Hepatocyte (in vitro differentiated cells): ENCODE data around the gene CHST11. TPM values are rescaled to one million over a fixed set of nuclear protein-coding genes. Genes with fewer than 3 reads are reported as not detected.

Source experiments
- DNase-seq: peaks from one replicate; pipeline ENCODE4 v3.0.0-alpha.2; 2016; ENCODE audit warnings: low spot score
- H2AFZ ChIP-seq: fragments of 200-600 bp; sonication (generic); 2 replicates; pipeline ENCODE4 v1.6.0; 2016; ENCODE audit warnings: antibody characterized with exemption, mild to moderate bottlenecking
- H3K27ac ChIP-seq: fragments of 200-600 bp; sonication (generic); 2 replicates; pipeline ENCODE4 v1.5.1; 2016; ENCODE audit warnings: mild to moderate bottlenecking
- H3K27me3 ChIP-seq: fragments of 200-600 bp; sonication (generic); 2 replicates; pipeline ENCODE4 v1.6.1; 2016
- H3K36me3 ChIP-seq: fragments of 200-600 bp; sonication (generic); replicated peaks from 2 replicates; pipeline ENCODE4 v1.5.1; 2016; ENCODE audit warnings: low read depth; ENCODE audit not compliant: insufficient read depth
- H3K4me1 ChIP-seq: fragments of 200-600 bp; sonication (generic); 2 replicates; pipeline ENCODE4 v1.5.1; 2016; ENCODE audit warnings: mild to moderate bottlenecking, moderate library complexity; ENCODE audit not compliant: insufficient read depth
- H3K4me2 ChIP-seq: fragments of 200-600 bp; sonication (generic); 2 replicates; pipeline ENCODE4 v1.6.0; 2016
- H3K4me3 ChIP-seq: fragments of 200-600 bp; sonication (generic); 2 replicates; pipeline ENCODE4 v1.5.1; 2016; ENCODE audit warnings: mild to moderate bottlenecking
- H3K79me2 ChIP-seq: fragments of 200-600 bp; sonication (generic); 2 replicates; pipeline ENCODE4 v1.6.0; 2017; ENCODE audit warnings: mild to moderate bottlenecking
- H3K9me2 ChIP-seq: fragments of 200-600 bp; sonication (generic); replicated peaks from 2 replicates; pipeline ENCODE4 v1.6.0; 2017; ENCODE audit warnings: mild to moderate bottlenecking; ENCODE audit not compliant: insufficient read depth
- H3K9me3 ChIP-seq: fragments of 200-600 bp; sonication (generic); 2 replicates; pipeline ENCODE4 v1.5.1; 2016; ENCODE audit warnings: low read depth, mild to moderate bottlenecking
- H4K20me1 ChIP-seq: fragments of 200-600 bp; sonication (generic); 2 replicates; pipeline ENCODE4 v1.6.0; 2016; ENCODE audit warnings: mild to moderate bottlenecking; ENCODE audit not compliant: insufficient read depth, poor library complexity, severe bottlenecking
- EZH2 ChIP-seq: fragments of 200-600 bp; sonication (generic); IDR thresholded peaks from 2 replicates; pipeline ENCODE4 v1.6.1; 2016; ENCODE audit warnings: antibody characterized with exemption, mild to moderate bottlenecking, borderline replicate concordance
- EZH2phosphoT487 ChIP-seq: fragments of 200-600 bp; sonication (generic); IDR thresholded peaks from one replicate; pipeline ENCODE4 v1.6.1; 2018; ENCODE audit warnings: antibody characterized with exemption, mild to moderate bottlenecking, low read depth, moderate library complexity; ENCODE audit not compliant: unreplicated experiment, severe bottlenecking
- WGBS: methylation state at CpG from one replicate; pipeline ENCODE4 v1.1.6; 2016; ENCODE audit warnings: low lambda C conversion rate; ENCODE audit errors: missing lambda C conversion rate; 5-methylcytosine and 5-hydroxymethylcytosine counted together
- polyA plus RNA-seq: library from polyadenylated mRNA; unstranded; fragments of >200 nt; fragmentation: Nextera tagmentation; extraction: Ambion mirVana; gene quantifications from 2 replicates; pipeline ENCODE4 v1.2.1, GENCODE V29; 2016
- total RNA-seq: library from RNA; depleted of rRNA; stranded (reverse); fragments of >200 nt; gene quantifications from 2 replicates; pipeline ENCODE4 v1.2.3, GENCODE V29; 2014
- TF ChIP-seq, protein P1 (sequence below): fragments of 200-600 bp; sonication (generic); IDR thresholded peaks from 2 replicates; pipeline ENCODE4 v1.5.1; 2016; ENCODE audit warnings: antibody characterized with exemption, mild to moderate bottlenecking; ENCODE audit not compliant: poor library complexity

The CHST11 gene
- total and polyA plus RNA-seq, 2 experiments from 2014 or later, result 5.2 to 8.9 TPM

- DNase-seq, result no peak
- no peaks in the 10 kb centered on the region for H3K27me3 ChIP-seq
- no peak overlapping the region for H2AFZ ChIP-seq
- no peak overlapping the region for H3K4me3 ChIP-seq
- no peaks in the 10 kb centered on the region for H3K9me2 ChIP-seq
- no peak overlapping the region for H3K4me2 ChIP-seq
- no peaks in the 10 kb centered on the region for H4K20me1 ChIP-seq
- peak overlapping the region; percentile 3 for H3K27ac ChIP-seq
- H3K9me3 ChIP-seq, result no peaks in the 10 kb centered on the region
- TF ChIP-seq EZH2phosphoT487 (no peak), EZH2 (no peak)
- TF ChIP-seq, protein P1, sequence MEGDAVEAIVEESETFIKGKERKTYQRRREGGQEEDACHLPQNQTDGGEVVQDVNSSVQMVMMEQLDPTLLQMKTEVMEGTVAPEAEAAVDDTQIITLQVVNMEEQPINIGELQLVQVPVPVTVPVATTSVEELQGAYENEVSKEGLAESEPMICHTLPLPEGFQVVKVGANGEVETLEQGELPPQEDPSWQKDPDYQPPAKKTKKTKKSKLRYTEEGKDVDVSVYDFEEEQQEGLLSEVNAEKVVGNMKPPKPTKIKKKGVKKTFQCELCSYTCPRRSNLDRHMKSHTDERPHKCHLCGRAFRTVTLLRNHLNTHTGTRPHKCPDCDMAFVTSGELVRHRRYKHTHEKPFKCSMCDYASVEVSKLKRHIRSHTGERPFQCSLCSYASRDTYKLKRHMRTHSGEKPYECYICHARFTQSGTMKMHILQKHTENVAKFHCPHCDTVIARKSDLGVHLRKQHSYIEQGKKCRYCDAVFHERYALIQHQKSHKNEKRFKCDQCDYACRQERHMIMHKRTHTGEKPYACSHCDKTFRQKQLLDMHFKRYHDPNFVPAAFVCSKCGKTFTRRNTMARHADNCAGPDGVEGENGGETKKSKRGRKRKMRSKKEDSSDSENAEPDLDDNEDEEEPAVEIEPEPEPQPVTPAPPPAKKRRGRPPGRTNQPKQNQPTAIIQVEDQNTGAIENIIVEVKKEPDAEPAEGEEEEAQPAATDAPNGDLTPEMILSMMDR, result no peak
- H3K4me1 ChIP-seq, result peaks cover 22% of the 10 kb centered on the region
- WGBS, result 87% methylated on average over 9 of the region's 9 CpGs
- no peaks in the 10 kb centered on the region for H3K79me2 ChIP-seq
- no peaks in the 10 kb centered on the region for H3K36me3 ChIP-seq
Observed at GRCh38 chr12:104709692-104710435, 253.1 kb downstream of the CHST11 start.

GRCh38 chr12:104710940-104711689 lies 254.4 kb downstream of the CHST11 start:
- Histone ChIP-seq H3K79me2 (no peaks in the 10 kb centered on the region), H2AFZ (no peak overlapping the region), H3K27me3 (no peaks in the 10 kb centered on the region), H3K9me2 (no peaks in the 10 kb centered on the region), H3K4me2 (peak overlapping the region; percentile 23), H3K27ac (peak overlapping the region; percentile 19), H3K9me3 (no peaks in the 10 kb centered on the region), H3K4me3 (no peak overlapping the region), H3K4me1 (peaks cover 26% of the 10 kb centered on the region), H4K20me1 (no peaks in the 10 kb centered on the region), H3K36me3 (no peaks in the 10 kb centered on the region)
- 50% methylated on average over 8 of the region's 8 CpGs for WGBS
- no peak for TF ChIP-seq EZH2
- TF ChIP-seq, protein P1, result no peak
- TF ChIP-seq EZH2phosphoT487, result no peak
- peak; percentile 58 for DNase-seq

DNA sequence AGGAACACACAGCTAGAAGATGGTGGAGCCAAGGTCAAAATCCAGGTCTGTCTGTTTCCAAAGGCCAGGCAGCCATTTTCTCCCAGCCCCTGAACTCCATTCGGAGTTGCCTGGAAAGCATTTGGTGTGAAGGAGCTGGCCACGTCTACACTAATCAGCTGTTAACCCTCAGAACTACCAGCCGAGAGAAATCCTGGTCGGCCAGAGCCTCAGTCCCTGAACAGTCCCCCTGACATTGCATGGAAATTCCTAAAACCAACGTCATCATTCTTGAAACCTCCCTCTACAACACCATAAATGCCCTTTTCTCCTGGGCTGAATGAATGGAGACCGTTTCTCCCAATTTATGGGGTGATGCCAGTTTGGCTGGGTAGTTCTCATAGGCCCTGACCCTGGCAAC lies 255.7 kb downstream of the CHST11 start:
- DNase-seq, result no peak
- no peaks in the 10 kb centered on the region for H3K9me3 ChIP-seq
- H2AFZ ChIP-seq, result no peak overlapping the region

More for the DNA sequence above, 255.7 kb downstream of the CHST11 start:
- no peaks in the 10 kb centered on the region for H3K79me2 ChIP-seq
- TF ChIP-seq EZH2phosphoT487, result no peak
- TF ChIP-seq, protein P1, result no peak
- no peak for TF ChIP-seq EZH2
- no peak overlapping the region for H3K4me2 ChIP-seq
- H3K27ac ChIP-seq, result peak overlapping the region; percentile 19
- no peaks in the 10 kb centered on the region for H4K20me1 ChIP-seq
- no peak overlapping the region for H3K4me3 ChIP-seq
- H3K27me3 ChIP-seq, result no peaks in the 10 kb centered on the region
- peaks cover 20% of the 10 kb centered on the region for H3K4me1 ChIP-seq
- H3K9me2 ChIP-seq, result no peaks in the 10 kb centered on the region
- 62% methylated on average over 6 of the region's 6 CpGs for WGBS
- no peaks in the 10 kb centered on the region for H3K36me3 ChIP-seq
